Stomach (tissue), 9 donors: ENCODE measurements around the gene CAMK1G. TPM values are rescaled to one million over a fixed set of nuclear protein-coding genes. Genes with fewer than 3 reads are reported as not detected.

ENCODE experiments used
- DNase-seq, 2 donors: peaks; one replicate each; pipeline versions ENCODE4 v3.0.0 to v3.0.0-alpha.2; 2013 to 2019
- H3K27ac ChIP-seq, 5 donors: fragments of 200-600 bp in 4 of 5; sonication (generic) in 4 of 5; one replicate each; pipeline ENCODE4 v1.5.1; 2013 to 2019; ENCODE audit warnings: mild to moderate bottlenecking in 1 of 5, moderate library complexity in 1 of 5
- H3K27me3 ChIP-seq, 3 donors: fragments of 200-600 bp; sonication (generic); one replicate each; pipeline ENCODE4 v1.5.1; 2017 to 2019; ENCODE audit warnings: mixed run types in 1 of 3
- H3K36me3 ChIP-seq, 4 donors: fragments of 200-600 bp; sonication (generic); 1 replicate in 3 of 4; 2 replicates in 1 of 4; pipeline ENCODE4 v1.5.1; 2016 to 2019
- H3K4me1 ChIP-seq, 4 donors: fragments of 200-600 bp; sonication (generic); one replicate each; pipeline ENCODE4 v1.5.1; 2016 to 2019
- H3K4me3 ChIP-seq, 4 donors: fragments of 200-600 bp; sonication (generic) in 3 of 4; one replicate each; pipeline ENCODE4 v1.5.1; 2016 to 2019; ENCODE audit warnings: mild to moderate bottlenecking in 1 of 4
- H3K9me3 ChIP-seq, 4 donors: fragments of 200-600 bp; sonication (generic); one replicate each; pipeline ENCODE4 v1.5.1; 2016 to 2019
- CTCF ChIP-seq, 7 experiments: fragments of 450-650 bp in 4 of 7; fragments of 200-600 bp in 3 of 7; sonication (generic) in 3 of 7; IDR thresholded peaks; one replicate each; pipeline ENCODE4 v1.5.1; 2016 to 2019; ENCODE audit warnings: antibody characterized with exemption in 7 of 7, control low read depth in 2 of 7, mild to moderate bottlenecking in 1 of 7
- EP300 ChIP-seq: sonication (generic); formaldehyde crosslinking; IDR thresholded peaks from one replicate; pipeline ENCODE4 v1.6.1; 2017; ENCODE audit warnings: antibody characterized with exemption
- POLR2A ChIP-seq, 4 donors: fragments of 450-650 bp; IDR thresholded peaks; one replicate each; pipeline ENCODE4 v1.6.1; 2016; ENCODE audit warnings: antibody characterized with exemption in 4 of 4, control low read depth in 2 of 4, mild to moderate bottlenecking in 1 of 4, moderate library complexity in 1 of 4
- POLR2AphosphoS5 ChIP-seq, 3 donors: sonication (generic); formaldehyde crosslinking; IDR thresholded peaks; one replicate each; pipeline ENCODE4 v1.6.1; 2016; ENCODE audit warnings: antibody characterized with exemption in 3 of 3
- WGBS, 5 donors: extraction: QIAGEN DNeasy Blood & Tissue Kit in 3 of 5; methylation state at CpG; one replicate each; pipeline versions ENCODE4 v1.1.5 to v1.1.7; 2013 to 2018; 5-methylcytosine and 5-hydroxymethylcytosine counted together
- intact Hi-C: fragments of 100-400 bp; cut with DNase I; formaldehyde crosslinking; loops from one replicate; pipeline ENCODE4 v1.15.1; 2023; ENCODE audit warnings: low total_unique reads
- polyA plus RNA-seq, 3 donors: library from polyadenylated mRNA; stranded (reverse); fragments of 200-250 nt; gene quantifications; one replicate each; pipeline ENCODE4 v1.2.3, GENCODE V29; 2013
- total RNA-seq, 5 donors: library from RNA; depleted of rRNA; stranded (reverse); fragments of >200 nt; gene quantifications; one replicate each; pipeline versions ENCODE4 v1.1.0 to v1.2.3, GENCODE V29; 2014 to 2016
- donor health status: healthy with polysubstance abuse.
- donor health status: Bipolar disorder and iron deficiency.
- donor health status: healthy.

CAMK1G gene
- total and polyA plus RNA-seq, 8 donors: 0.03 to 1.5 TPM; not detected in 6

GRCh38 chr1:209621741-209622655 lies 38.5 kb downstream of the CAMK1G start:
- intact Hi-C loops: loop anchor here (10.0 kb wide), 1 partner anchor 47 kb away; no protein-coding TSS in a partner anchor
- H3K27me3 ChIP-seq: no peaks in the 10 kb centered on the region
- peaks cover 8 to 43% (median 16%) of the 10 kb centered on the region in 4 donors for H3K4me1 ChIP-seq
- H3K4me3 ChIP-seq: no peak overlapping the region
- TF ChIP-seq POLR2AphosphoS5 (IDR thresholded peaks at IDR 0.05): no peak
- TF ChIP-seq CTCF (IDR thresholded peaks at IDR 0.05): no peak
- no peak for TF ChIP-seq POLR2A (IDR thresholded peaks at IDR 0.05)
- no peak for TF ChIP-seq EP300
- peaks cover 0 to 97% (median 27%) of the 10 kb centered on the region in 4 donors for H3K36me3 ChIP-seq
- no peak for DNase-seq
- H3K27ac ChIP-seq: no peak overlapping the region
- WGBS, 5 donors: 77 to 86% (median 83%) methylated on average over 11 of the region's 11 CpGs
- no peaks in the 10 kb centered on the region for H3K9me3 ChIP-seq

- intact Hi-C loops: loop anchor here (10.0 kb wide), 1 partner anchor 48 kb away; no protein-coding TSS in a partner anchor
- no peaks in the 10 kb centered on the region for H3K9me3 ChIP-seq
- H3K27me3 ChIP-seq: no peaks in the 10 kb centered on the region
- H3K4me3 ChIP-seq: no peak overlapping the region
- WGBS, 5 donors: 89 to 93% (median 90%) methylated on average over 20 to 24 of the region's 24 CpGs
- H3K27ac ChIP-seq: no peak overlapping the region
- H3K36me3 ChIP-seq: peaks cover 0 to 96% (median 20%) of the 10 kb centered on the region in 4 donors
- TF ChIP-seq POLR2A (IDR thresholded peaks at IDR 0.05) (no peak), EP300 (no peak), POLR2AphosphoS5 (IDR thresholded peaks at IDR 0.05) (no peak), CTCF (IDR thresholded peaks at IDR 0.05) (no peak)
- peaks cover 9 to 54% (median 25%) of the 10 kb centered on the region in 4 donors for H3K4me1 ChIP-seq
- no peak for DNase-seq
These were observed 39.6 kb downstream of the CAMK1G start for GRCh38 chr1:209622841-209623829.

- Histone ChIP-seq H3K4me3 (no peak overlapping the region), H3K27me3 (no peaks in the 10 kb centered on the region), H3K4me1 (peaks cover 9 to 54% (median 20%) of the 10 kb centered on the region in 4 donors), H3K9me3 (no peaks in the 10 kb centered on the region), H3K27ac (no peak overlapping the region), H3K36me3 (peaks cover 0 to 91% (median 19%) of the 10 kb centered on the region in 4 donors)
- no peak for DNase-seq
- WGBS, 5 donors: 79 to 86% (median 84%) methylated on average over 15 of the region's 15 CpGs
- intact Hi-C loops: loop anchor here (10.0 kb wide), 1 partner anchor 50 kb away; no protein-coding TSS in a partner anchor
- TF ChIP-seq CTCF (IDR thresholded peaks at IDR 0.05): no peak
These were observed 41.3 kb downstream of the CAMK1G start for GRCh38 chr1:209624558-209625549.
